Adipocyte (in vitro differentiated cells): Measurements from ENCODE around the gene SLC35E1.

Experiments used
- DNase-seq: peaks from one replicate; pipeline ENCODE4 v3.0.0-alpha.2; 2015; ENCODE audit warnings: low read depth
- H3K27me3 ChIP-seq: replicated peaks from 2 replicates; pipeline ENCODE4 v1.7.0; 2013; ENCODE audit warnings: mild to moderate bottlenecking, low read length, moderate library complexity; ENCODE audit not compliant: control insufficient read depth, insufficient read depth
- H3K36me3 ChIP-seq: 2 replicates; pipeline ENCODE4 v1.7.0; 2013; ENCODE audit warnings: low read length, mild to moderate bottlenecking, moderate library complexity; ENCODE audit not compliant: control insufficient read depth, insufficient read depth, severe bottlenecking
- H3K4me1 ChIP-seq: 2 replicates; pipeline ENCODE4 v1.7.0; 2013; ENCODE audit warnings: mild to moderate bottlenecking, low read length, moderate library complexity; ENCODE audit not compliant: control insufficient read depth, insufficient read depth
- H3K4me3 ChIP-seq: 2 replicates; pipeline ENCODE4 v1.7.0; 2013; ENCODE audit warnings: mild to moderate bottlenecking, low read length, moderate library complexity
- H3K9ac ChIP-seq: 2 replicates; pipeline ENCODE4 v1.7.0; 2013; ENCODE audit warnings: mild to moderate bottlenecking, low read length, moderate library complexity
- H3K9me3 ChIP-seq: 2 replicates; pipeline ENCODE4 v1.7.0; 2013; ENCODE audit warnings: mild to moderate bottlenecking, low read length, moderate library complexity; ENCODE audit not compliant: control insufficient read depth

Gene SLC35E1

GRCh38 chr19:16504271-16504670 is 67.9 kb downstream of the SLC35E1 start:
- Histone ChIP-seq H3K4me3 (no peak overlapping the region), H3K36me3 (peaks cover 13% of the 10 kb centered on the region), H3K9me3 (no peaks in the 10 kb centered on the region), H3K4me1 (peaks cover 12% of the 10 kb centered on the region), H3K27me3 (no peaks in the 10 kb centered on the region), H3K9ac (no peak overlapping the region)
- no peak for DNase-seq
